Astrocyte (in vitro differentiated cells and primary cell): ENCODE data around the gene ZSCAN22. TPM values are rescaled to one million over a fixed set of nuclear protein-coding genes. Genes with fewer than 3 reads are reported as not detected.

Source experiments
- DNase-seq: peaks from one replicate; pipeline ENCODE4 v3.0.0-alpha.2; 2010; ENCODE audit warnings: low read depth
- FAIRE-seq: peaks from 2 replicates; lab custom pipeline; 2011; peaks lifted over from hg19 to GRCh38; lab: Jason Lieb, UNC
- H2AFZ ChIP-seq: 2 replicates; pipeline ENCODE4 v1.6.0; 2012; ENCODE audit warnings: low read depth, low read length, inconsistent platforms
- H3K27ac ChIP-seq: 2 replicates; pipeline ENCODE4 v1.5.1; 2011; ENCODE audit warnings: low read depth, low read length, inconsistent platforms
- H3K27me3 ChIP-seq: 2 replicates; pipeline ENCODE4 v1.6.0; 2011; ENCODE audit warnings: low read length, inconsistent platforms; ENCODE audit not compliant: insufficient read depth
- H3K36me3 ChIP-seq: 2 replicates; pipeline ENCODE4 v1.5.1; 2011; ENCODE audit warnings: low read length, inconsistent platforms; ENCODE audit not compliant: insufficient read depth
- H3K4me1 ChIP-seq: 2 replicates; pipeline ENCODE4 v1.5.1; 2011; ENCODE audit warnings: low read length, inconsistent platforms; ENCODE audit not compliant: insufficient read depth
- H3K4me2 ChIP-seq: 2 replicates; pipeline ENCODE4 v1.6.0; 2012; ENCODE audit warnings: low read length, inconsistent platforms
- H3K4me3 ChIP-seq: 2 replicates; pipeline ENCODE4 v1.5.1; 2011; ENCODE audit warnings: low read depth, mild to moderate bottlenecking, low read length, inconsistent platforms; ENCODE audit not compliant: insufficient read depth
- H3K79me2 ChIP-seq: 2 replicates; pipeline ENCODE4 v1.6.0; 2012; ENCODE audit warnings: mild to moderate bottlenecking, low read length, inconsistent platforms; ENCODE audit not compliant: insufficient read depth
- H3K9ac ChIP-seq: 2 replicates; pipeline ENCODE4 v1.6.0; 2012; ENCODE audit warnings: mild to moderate bottlenecking, low read length, inconsistent platforms
- H3K9me3 ChIP-seq: 2 replicates; pipeline ENCODE4 v1.5.1; 2012; ENCODE audit warnings: low read depth, mild to moderate bottlenecking, low read length, inconsistent platforms; ENCODE audit not compliant: insufficient read depth
- H4K20me1 ChIP-seq: 2 replicates; pipeline ENCODE4 v1.6.0; 2012; ENCODE audit warnings: low read length, inconsistent platforms; ENCODE audit not compliant: insufficient read depth
- H3K27ac Mint-ChIP-seq: one replicate; pipeline ENCODE4 v1.8.0; 2021; ENCODE audit warnings: mild to moderate bottlenecking, mixed read lengths; ENCODE audit not compliant: unreplicated experiment
- H3K27me3 Mint-ChIP-seq: one replicate; pipeline ENCODE4 v1.8.0; 2021; ENCODE audit warnings: low read depth, mixed read lengths; ENCODE audit not compliant: unreplicated experiment
- H3K36me3 Mint-ChIP-seq: one replicate; pipeline ENCODE4 v1.8.0; 2021; ENCODE audit warnings: low read depth, mixed read lengths; ENCODE audit not compliant: unreplicated experiment
- H3K4me1 Mint-ChIP-seq: one replicate; pipeline ENCODE4 v1.8.0; 2021; ENCODE audit warnings: low read depth, mixed read lengths; ENCODE audit not compliant: unreplicated experiment
- H3K4me3 Mint-ChIP-seq: one replicate; pipeline ENCODE4 v1.8.0; 2021; ENCODE audit warnings: mild to moderate bottlenecking, moderate library complexity, mixed read lengths; ENCODE audit not compliant: unreplicated experiment
- H3K9me3 Mint-ChIP-seq: one replicate; pipeline ENCODE4 v1.8.0; 2021; ENCODE audit warnings: mild to moderate bottlenecking, mixed read lengths; ENCODE audit not compliant: unreplicated experiment
- EZH2 ChIP-seq: IDR thresholded peaks from 2 replicates; pipeline ENCODE4 v1.6.1; 2012; ENCODE audit warnings: mild to moderate bottlenecking, low read length, inconsistent platforms; ENCODE audit not compliant: insufficient read depth
- total RNA-seq: library from RNA; stranded (reverse); gene quantifications from 2 replicates; pipeline ENCODE4 v1.2.1, GENCODE V29; 2021
- TF ChIP-seq, protein P1 (sequence below): IDR thresholded peaks from 2 replicates; pipeline ENCODE4 v1.5.1; 2011; ENCODE audit warnings: low read depth, mild to moderate bottlenecking, inconsistent platforms, low read length, moderate library complexity; ENCODE audit not compliant: insufficient read depth

Gene ZSCAN22
- total RNA-seq, 1 donor from 2014 or later: 3.1 TPM

DNA sequence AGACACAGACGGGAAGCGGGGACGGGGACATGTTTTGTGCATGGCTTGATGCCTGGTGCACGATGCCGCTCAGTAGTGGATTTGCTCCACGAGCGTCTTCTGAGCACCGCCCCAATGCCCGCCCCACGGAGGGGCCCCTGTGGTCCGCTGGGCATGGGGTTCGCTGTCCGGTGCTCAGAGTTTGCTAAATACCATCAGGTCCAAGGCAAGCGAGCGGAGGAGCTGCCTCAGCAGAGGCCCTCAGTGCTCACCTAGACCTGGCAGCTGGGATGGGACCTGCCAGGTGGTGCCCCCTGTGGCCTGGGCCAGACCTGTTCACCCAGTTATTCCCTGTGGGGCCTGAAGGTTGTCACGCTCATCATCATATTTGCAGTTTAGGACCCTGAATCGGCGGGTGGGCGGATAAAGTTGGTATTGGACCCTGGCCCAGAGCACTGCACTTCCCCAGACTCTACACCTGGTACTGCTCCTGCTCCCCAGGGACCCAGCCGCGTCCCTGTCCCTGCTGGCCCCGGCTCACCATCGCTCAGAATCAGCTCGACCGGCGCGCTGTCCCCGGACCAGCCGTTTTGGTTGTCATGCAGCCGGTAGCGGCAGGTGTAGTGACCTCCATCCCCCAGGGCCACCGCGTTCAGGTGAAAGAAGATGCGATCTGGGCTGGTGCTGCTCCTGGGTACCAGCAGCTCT is 24.2 kb downstream of the ZSCAN22 start:
- peaks cover 8% of the 10 kb centered on the region for H3K36me3 Mint-ChIP-seq
- Histone ChIP-seq H3K79me2 (no peaks in the 10 kb centered on the region), H3K9ac (no peak overlapping the region), H3K27me3 (peaks cover 20% of the 10 kb centered on the region), H3K27ac (no peak overlapping the region), H3K4me3 (no peak overlapping the region), H4K20me1 (peaks cover 8% of the 10 kb centered on the region), H3K4me1 (peaks cover 7% of the 10 kb centered on the region), H2AFZ (no peak overlapping the region), H3K4me2 (peak overlapping the region; percentile 30), H3K9me3 (peaks cover 6% of the 10 kb centered on the region), H3K36me3 (no peaks in the 10 kb centered on the region)
- no peak overlapping the region for H3K27ac Mint-ChIP-seq
- no peak for TF ChIP-seq EZH2
- TF ChIP-seq, protein P1, sequence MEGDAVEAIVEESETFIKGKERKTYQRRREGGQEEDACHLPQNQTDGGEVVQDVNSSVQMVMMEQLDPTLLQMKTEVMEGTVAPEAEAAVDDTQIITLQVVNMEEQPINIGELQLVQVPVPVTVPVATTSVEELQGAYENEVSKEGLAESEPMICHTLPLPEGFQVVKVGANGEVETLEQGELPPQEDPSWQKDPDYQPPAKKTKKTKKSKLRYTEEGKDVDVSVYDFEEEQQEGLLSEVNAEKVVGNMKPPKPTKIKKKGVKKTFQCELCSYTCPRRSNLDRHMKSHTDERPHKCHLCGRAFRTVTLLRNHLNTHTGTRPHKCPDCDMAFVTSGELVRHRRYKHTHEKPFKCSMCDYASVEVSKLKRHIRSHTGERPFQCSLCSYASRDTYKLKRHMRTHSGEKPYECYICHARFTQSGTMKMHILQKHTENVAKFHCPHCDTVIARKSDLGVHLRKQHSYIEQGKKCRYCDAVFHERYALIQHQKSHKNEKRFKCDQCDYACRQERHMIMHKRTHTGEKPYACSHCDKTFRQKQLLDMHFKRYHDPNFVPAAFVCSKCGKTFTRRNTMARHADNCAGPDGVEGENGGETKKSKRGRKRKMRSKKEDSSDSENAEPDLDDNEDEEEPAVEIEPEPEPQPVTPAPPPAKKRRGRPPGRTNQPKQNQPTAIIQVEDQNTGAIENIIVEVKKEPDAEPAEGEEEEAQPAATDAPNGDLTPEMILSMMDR: no peak
- FAIRE-seq (no peak), DNase-seq (no peak)
- peaks cover 3% of the 10 kb centered on the region for H3K4me1 Mint-ChIP-seq
- H3K9me3 Mint-ChIP-seq: no peaks in the 10 kb centered on the region
- H3K27me3 Mint-ChIP-seq: no peaks in the 10 kb centered on the region
- H3K4me3 Mint-ChIP-seq: no peak overlapping the region

DNA sequence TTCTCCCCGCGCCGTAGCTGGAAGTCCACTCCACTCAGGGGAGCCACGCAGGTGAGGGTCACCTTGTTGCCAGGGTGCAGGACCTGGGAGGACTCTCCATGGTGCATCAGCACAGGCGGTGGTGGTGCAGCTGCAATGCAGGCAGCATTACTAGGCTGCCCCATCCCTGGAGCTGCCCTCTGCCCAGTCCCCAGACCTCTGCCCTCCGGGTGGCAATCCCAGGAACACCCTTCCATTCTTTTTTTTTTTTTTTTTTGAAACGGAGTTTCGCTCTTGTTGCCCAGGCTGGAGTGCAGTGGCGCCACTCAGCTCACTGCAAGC is 24.7 kb downstream of the ZSCAN22 start:
- Histone ChIP-seq H3K4me1 (peaks cover 7% of the 10 kb centered on the region), H3K27me3 (peaks cover 20% of the 10 kb centered on the region), H3K4me3 (no peak overlapping the region), H3K4me2 (no peak overlapping the region), H3K9me3 (peaks cover 10% of the 10 kb centered on the region), H3K27ac (no peak overlapping the region), H4K20me1 (peaks cover 8% of the 10 kb centered on the region), H3K36me3 (no peaks in the 10 kb centered on the region), H2AFZ (no peak overlapping the region), H3K79me2 (no peaks in the 10 kb centered on the region), H3K9ac (no peak overlapping the region)
- H3K9me3 Mint-ChIP-seq: no peaks in the 10 kb centered on the region
- peaks cover 8% of the 10 kb centered on the region for H3K36me3 Mint-ChIP-seq
- H3K27ac Mint-ChIP-seq: no peak overlapping the region
- H3K4me1 Mint-ChIP-seq: peaks cover 3% of the 10 kb centered on the region
- no peaks in the 10 kb centered on the region for H3K27me3 Mint-ChIP-seq
- TF ChIP-seq, protein P1: no peak
- TF ChIP-seq EZH2: no peak
- no peak for FAIRE-seq
- no peak for DNase-seq
- H3K4me3 Mint-ChIP-seq: no peak overlapping the region
